ENCODE measurements around the gene STXBP3.
A peak's percentile ranks its signal among the peaks of the same experiment; 100 is the strongest.
"Not testable (repeated sequence)": the region's sequence is repeated elsewhere in the genome, so short reads cannot be mapped to it uniquely, and the experiment has no call there.

The STXBP3 gene

DNA sequence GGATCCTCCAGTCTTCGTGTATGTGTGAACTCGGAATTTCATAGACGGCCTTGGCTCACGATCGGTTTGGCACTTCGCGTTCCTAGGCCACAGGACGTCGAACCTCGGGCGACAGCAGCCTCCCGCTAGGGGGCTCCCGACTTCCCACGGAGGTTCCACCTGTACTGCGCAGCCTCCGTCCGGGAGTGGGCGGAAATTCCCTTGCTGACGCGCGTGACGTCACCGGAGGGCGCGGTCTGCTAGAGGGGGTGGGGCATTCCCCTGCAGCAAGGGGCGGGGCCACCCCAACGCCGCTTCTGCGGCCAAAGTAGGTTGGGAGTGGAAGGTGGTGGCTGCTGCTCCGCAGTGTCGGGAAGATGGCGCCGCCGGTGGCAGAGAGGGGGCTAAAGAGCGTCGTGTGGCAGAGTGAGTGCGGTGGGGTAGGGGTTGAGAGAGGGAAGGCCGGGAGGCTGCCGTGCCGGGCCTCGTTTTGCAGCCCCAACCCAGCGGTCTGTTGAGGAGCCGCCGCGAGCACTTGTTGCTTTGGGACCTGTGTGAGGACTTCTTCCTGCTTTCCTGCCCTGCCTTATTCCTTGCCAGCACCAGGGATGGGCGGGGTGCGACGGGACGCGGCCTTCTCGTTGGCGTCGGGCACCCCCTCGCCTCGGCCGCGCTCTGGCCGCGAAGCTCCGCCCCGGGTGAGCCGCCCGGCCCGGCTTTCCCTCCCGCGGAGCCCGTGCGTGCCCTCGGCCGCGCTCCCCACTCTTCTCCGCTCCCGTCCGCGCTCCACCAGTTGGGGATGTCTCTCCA, at the start of gene STXBP3:
Gene STXBP3, plus strand, starts transcription at position 293 of the 789 bp plus-strand sequence. Its CDS starts 64 bp downstream, at position 357.
- DNase-seq: peak; percentile 95

DNA sequence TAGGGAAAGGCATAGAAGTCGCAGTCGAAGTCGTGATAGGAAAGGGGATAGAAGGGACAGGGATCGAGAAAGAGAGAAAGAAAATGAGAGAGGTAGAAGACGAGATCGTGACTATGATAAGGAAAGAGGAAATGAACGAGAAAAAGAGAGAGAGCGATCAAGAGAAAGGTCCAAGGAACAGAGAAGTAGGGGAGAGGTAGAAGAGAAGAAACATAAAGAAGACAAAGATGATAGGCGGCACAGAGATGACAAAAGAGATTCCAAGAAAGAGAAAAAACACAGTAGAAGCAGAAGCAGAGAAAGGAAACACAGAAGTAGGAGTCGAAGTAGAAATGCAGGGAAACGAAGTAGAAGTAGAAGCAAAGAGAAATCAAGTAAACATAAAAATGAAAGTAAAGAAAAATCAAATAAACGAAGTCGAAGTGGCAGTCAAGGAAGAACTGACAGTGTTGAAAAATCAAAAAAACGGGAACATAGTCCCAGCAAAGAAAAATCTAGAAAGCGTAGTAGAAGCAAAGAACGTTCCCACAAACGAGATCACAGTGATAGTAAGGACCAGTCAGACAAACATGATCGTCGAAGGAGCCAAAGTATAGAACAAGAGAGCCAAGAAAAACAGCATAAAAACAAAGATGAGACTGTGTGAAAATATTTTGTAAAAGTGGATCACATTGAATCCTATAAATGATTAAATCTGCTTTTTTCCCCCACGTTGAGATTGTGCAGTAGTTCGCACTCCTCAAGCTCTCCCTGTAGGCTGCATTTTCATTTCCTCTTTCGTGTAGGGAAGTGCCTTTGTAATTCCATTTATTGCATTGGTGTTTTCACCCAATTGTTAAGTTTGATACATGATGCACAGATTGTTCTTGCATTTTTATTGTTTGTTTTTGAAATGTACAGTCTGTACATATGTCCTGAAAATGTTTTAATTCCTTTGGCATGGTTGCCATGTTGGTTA, 46.8 kb upstream of the STXBP3 start:
- DNase-seq: no peak

DNA sequence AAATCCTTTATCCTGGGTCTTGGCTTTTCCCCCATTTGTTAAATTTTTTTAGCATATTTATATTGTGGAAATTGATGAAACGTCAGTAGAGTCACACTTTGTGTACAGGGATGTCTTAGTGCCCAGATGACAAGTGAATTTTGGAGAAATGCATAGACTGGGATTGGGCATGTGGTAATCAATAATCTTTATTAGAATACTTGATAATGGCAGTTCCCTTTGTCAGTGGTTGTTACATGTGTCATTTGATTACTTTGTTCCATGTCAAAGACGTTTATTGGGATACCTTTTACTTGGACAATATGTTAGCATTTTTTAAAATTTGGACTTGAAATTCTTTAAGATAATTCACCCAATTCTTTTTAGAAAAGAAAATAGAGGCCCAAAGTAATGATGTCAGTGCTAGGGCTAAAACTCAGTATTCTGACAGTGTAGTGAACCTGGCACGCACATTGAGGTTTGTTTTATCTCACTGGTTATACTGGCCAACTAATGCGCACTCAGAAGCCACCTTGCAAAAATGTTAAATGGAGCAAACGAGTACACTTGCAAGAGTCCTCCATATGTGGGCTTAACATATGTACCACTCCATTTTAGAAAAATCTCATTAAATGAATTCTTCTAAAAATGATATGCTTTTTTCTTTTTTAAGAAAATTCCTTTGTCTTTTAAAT, 45.2 kb upstream of the STXBP3 start:
- DNase-seq: no peak

GRCh38 chr1:108702109-108702508, 44.4 kb upstream of the STXBP3 start:
- DNase-seq: not testable (repeated sequence)

- no peak for DNase-seq
Observed at GRCh38 chr1:108703939-108704338, 42.5 kb upstream of the STXBP3 start.

DNA sequence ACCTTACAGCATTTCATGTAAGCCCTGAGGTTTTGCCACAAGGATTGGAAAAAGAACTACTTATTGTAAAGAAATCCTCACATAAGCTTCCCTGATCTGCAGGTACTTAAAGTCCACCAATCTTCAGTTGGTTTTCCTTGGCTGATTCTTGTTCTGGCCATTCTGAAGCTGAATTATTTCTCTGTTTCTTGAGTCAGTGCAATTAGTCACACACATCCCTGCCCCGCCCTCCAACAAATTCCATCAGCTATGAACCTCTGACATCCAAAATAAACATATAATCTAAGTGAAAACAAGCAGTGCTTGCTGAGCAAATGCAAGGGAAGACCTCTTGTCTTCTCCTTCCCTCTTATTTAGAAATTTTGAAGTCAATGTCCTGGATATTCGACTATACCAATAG, 42.0 kb upstream of the STXBP3 start:
- DNase-seq: no peak

- no peak for DNase-seq
Observed at GRCh38 chr1:108706643-108707042, 39.8 kb upstream of the STXBP3 start.

- no peak for DNase-seq
Observed at GRCh38 chr1:108708691-108709660, 37.5 kb upstream of the STXBP3 start.

DNA sequence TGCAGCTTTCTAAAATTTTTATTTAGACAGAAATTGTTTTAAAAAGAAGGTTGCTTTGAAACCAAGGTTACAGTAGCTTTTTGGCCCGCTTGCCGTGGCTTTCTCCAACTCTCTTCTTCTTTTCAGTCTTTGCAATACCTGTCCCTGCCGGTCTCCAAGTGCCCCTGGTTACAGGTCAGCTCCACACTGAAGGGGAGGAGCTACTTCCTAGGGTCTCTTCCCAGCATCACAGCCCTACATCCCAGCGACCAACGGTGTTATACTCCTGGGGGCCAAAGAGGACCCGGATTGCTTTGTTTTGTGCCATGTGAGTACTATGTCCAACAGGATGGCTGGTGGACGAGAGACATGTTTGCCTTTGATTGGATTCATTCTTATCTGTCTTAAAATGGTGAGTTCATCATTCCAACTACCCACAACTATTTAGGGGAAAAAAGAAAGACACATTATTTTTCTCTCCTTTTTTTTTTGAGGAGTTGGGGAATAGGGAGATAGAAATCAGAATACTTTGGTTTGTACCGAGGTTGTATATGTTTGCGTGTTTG, 33.8 kb upstream of the STXBP3 start, which contains the start of gene FNDC7:
Gene FNDC7, plus strand, starts transcription at position 303 of the 545 bp plus-strand sequence. Its CDS starts 26 bp downstream, at position 329.
- no peak for DNase-seq

DNA sequence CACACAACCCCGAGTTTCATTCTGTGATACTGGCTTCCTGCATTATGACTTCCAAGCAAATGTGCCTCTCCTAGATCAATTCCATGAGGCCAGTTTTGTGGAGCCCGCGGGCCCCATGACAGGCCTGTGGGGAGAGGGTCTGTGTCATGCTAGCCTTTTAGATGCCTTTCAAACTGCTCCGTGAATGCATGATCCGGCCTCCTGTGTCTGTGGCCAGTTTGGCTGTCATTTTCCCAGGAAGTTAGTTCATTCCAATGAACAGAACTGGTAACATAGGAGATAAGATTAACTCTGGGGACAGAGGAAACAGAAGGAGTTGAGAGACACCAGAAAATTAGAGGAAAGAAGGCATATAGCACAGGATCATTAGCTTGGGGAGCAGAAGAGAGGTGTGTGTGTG, 30.5 kb upstream of the STXBP3 start:
- no peak for DNase-seq

DNA sequence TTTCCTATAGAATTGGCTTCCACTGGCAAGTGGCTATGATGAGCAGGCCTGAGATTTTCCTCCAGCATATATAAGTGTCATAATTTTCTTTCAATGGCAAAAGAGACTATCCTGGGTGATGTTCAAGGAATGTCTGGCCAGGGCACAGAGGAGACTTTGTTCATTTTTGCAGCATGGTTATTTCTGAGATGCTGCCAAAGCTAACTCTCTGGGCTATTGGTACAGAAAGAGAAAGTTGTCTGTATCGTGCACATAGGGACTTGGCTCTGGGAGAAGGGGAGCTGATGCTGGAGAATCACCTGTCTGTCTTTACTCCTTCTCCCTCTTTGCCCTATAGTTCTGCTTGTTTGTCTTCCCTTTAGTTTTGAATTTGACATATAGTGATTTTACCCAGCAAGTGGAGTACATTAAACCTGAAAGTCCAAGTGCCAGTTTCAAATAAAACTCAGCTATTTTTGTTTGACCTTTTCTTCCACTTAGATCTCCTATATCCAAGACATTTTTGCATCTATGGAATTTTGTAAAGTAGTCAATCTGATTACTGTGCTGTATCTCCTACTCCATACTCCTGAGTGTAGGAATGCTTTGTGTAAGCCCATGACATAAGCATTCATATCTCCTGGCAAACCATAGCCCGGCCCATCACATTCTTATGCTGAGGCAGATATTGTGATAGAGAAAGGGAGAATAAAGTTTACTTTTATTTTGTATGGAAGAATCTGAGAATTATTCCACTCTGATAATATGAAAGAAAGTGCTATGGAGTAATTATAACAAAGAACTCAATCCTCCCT, 29.8 kb upstream of the STXBP3 start:
- DNase-seq: no peak

GRCh38 chr1:108717774-108718316, 28.6 kb upstream of the STXBP3 start:
- no peak for DNase-seq

DNA sequence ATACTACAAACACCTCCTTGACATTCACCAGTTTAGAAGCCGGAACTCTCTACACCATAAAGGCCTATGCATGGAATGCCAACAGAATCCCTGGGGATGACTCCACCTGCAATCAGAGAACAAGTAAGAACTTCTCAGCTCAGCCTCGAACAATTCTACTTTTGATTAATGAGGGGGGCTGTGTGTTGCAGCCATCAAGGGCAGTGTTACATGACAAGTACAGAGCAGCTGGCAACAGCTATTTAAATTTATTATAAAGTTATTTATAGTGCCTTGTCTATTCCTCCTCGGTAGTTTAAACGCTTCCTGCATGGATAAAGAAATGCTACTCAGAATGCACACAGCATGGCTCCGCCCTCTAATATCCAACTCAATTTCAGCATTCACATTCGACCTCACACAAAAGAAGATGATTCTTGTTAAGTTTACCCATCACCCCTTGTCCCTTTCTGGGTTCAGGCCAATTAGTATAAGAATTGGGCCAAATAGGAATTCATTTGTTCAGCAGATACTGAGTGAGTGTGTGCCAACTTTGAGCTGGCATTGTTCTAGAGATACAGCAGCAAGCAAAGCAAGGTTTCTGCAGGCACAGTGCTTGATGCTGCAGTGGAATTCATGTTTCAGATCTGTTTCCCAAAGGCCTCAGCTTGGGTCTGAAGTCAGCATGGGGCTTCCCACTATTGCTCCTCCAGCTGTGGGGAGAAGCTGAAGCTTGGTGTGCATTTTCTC, 27.4 kb upstream of the STXBP3 start:
- no peak for DNase-seq

GRCh38 chr1:108719656-108720435, 26.6 kb upstream of the STXBP3 start:
- no peak for DNase-seq

DNA sequence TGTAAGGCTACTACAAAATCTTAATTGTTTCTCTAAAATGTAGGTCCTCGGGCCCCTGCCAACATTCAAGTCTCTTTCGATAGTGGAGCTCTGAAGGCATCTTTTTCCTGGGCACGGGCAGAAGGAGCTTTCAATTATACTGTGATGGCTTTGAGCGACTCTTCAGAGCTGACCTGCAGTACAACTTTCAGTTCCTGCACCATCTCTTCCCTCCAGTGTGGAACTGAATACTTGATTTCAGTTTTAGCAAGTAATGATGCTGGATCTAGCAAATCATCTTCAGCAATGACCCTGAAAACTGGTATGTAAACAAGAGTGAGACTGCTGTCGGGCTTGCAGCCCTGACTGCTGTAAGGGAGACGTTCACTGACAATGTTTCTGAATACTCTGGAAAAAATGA, 24.2 kb upstream of the STXBP3 start:
- no peak for DNase-seq

GRCh38 chr1:108725906-108726305, 20.6 kb upstream of the STXBP3 start:
- no peak for DNase-seq

DNA sequence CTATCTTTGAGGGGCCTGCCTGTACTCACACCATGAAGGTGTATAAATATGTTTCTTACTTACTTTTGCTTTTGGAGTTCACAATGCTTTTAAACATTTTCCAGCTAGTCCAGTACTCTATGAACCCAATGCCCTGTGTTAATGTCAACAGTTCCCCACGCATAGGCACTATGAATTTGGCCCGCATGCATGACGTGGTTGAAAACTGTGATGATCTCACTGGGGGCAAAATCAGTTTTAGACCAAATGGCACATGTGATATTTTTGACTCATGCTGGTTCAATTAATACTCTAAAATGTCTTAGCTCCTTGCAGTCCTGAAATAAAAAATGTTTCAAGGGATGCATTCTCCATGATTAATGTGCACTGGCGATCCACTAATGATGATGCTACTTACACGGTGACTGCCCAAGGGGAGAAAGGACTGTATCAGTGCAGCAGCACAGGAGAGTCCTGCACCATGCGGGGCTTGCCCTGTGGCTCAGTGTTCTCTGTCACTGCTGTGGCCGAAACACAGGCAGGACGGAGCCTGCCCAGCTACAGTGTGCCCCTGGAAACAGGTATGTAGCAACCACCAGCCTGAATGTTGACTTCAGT, 18.0 kb upstream of the STXBP3 start:
- no peak for DNase-seq

GRCh38 chr1:108729481-108729880, 17.0 kb upstream of the STXBP3 start:
- no peak for DNase-seq

Measured in NCI-H774 (cell line).